ENCODE measurements around the gene FAM3A. TPM values are rescaled to one million over a fixed set of nuclear protein-coding genes. Genes with fewer than 3 reads are reported as not detected.

The FAM3A gene
- total and polyA plus RNA-seq, 2 of the 4 experiments (the other 2 are of a cell fraction): 14.0 to 47.2 TPM

DNA sequence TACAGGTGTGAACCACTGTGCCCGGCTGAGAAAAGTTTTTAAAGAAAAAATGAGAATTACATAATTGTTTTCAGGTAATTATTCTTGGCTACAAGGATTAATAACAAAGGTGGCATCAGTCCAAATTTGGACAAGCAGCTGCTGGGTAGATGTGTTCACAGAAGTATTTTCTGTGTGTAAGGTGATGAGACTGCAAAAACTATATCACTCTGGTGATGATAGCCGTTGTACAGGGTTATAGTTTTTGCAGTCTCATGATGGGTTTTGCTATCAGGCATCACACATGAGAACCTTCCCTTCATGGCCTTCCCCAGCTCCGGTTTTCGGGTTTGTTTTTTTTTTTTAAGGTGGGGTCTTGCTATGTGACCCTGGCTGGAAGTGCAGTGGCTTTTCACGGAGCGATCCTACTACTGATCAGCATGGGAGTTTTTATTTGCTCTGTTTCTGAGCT lies 20.5 kb downstream of the FAM3A start:
- H3K14ac ChIP-seq (replicated peaks; ENCODE audit: low read depth, low read length): no peak overlapping the region
- intact Hi-C loops (cut with micrococcal nuclease): no loop called here
- DNase-seq (no peak), ATAC-seq (ENCODE audit: low read depth) (no peak)
- no peak overlapping the region for H4K91ac ChIP-seq (ENCODE audit: insufficient read depth, low read depth, low read length)
- H3K9me1 ChIP-seq (ENCODE audit: insufficient read depth, low read length): no peaks in the 10 kb centered on the region
- no peak overlapping the region for H3K4ac ChIP-seq (ENCODE audit: low read depth, low read length)
- no peak overlapping the region for H3K9ac ChIP-seq (ENCODE audit: low read depth, low read length)
- ChIA-PET CTCF (no interaction called here), POLR2A (ENCODE audit: unreplicated experiment) (no interaction called here)
- H2AFZ ChIP-seq (replicated peaks; ENCODE audit: low read length, poor library complexity): no peak overlapping the region
- H4K5ac ChIP-seq (ENCODE audit: low read depth, low read length): no peak overlapping the region
- no peak overlapping the region for H2BK120ac ChIP-seq (ENCODE audit: low read depth, low read length)
- H3K9me3 ChIP-seq (ENCODE audit: control insufficient read depth, insufficient read depth, low read length): no peaks in the 10 kb centered on the region
- no peaks in the 10 kb centered on the region for H3K79me1 ChIP-seq (ENCODE audit: low read depth in 1 of 2, low read length in 2 of 2)
- H3K4me1 ChIP-seq (ENCODE audit: control insufficient read depth, insufficient read depth, low read length): no peaks in the 10 kb centered on the region
- no peak overlapping the region for H3K56ac ChIP-seq (ENCODE audit: extremely low read depth, insufficient read depth, low read length)
- H2AK5ac ChIP-seq (ENCODE audit: low read depth, low read length): no peak overlapping the region
- no peak overlapping the region for H2BK15ac ChIP-seq (ENCODE audit: low read depth, low read length)
- H2AK9ac ChIP-seq (replicated peaks; ENCODE audit: low read depth, low read length, poor library complexity): no peak overlapping the region
- in situ Hi-C loops (cut with MboI; ENCODE audit: low sequenced_read_pairs): no loop called here
- no peaks in the 10 kb centered on the region for H3K27me3 ChIP-seq (ENCODE audit: control insufficient read depth, insufficient read depth, low read length)
- H2BK5ac ChIP-seq (ENCODE audit: low read depth, low read length, poor library complexity, severe bottlenecking): no peak overlapping the region
- H3K4me3 ChIP-seq (ENCODE audit: insufficient read depth, low read depth, low read length): no peak overlapping the region
- H2BK20ac ChIP-seq (ENCODE audit: low read depth, low read length): no peak overlapping the region
- no CpG with 5 or more reads among the region's 6 CpGs for WGBS, 2 experiments (ENCODE audit: extremely low coverage in 2 of 2, insufficient read length in 1 of 2)
- no peak overlapping the region for H4K8ac ChIP-seq (ENCODE audit: low read depth in 2 of 2, low read length in 2 of 2)
- no peak overlapping the region for H3K4me2 ChIP-seq (ENCODE audit: low read depth, low read length)
- no TSS peak for BruUV-seq (replicated peaks)
- TF ChIP-seq FOS (IDR thresholded peaks at IDR 0.05; ENCODE audit: low read depth, low read length) (no peak), CHD1 (IDR thresholded peaks at IDR 0.05; ENCODE audit: low read depth, low read length) (no peak), MAFK (IDR thresholded peaks at IDR 0.05; ENCODE audit: low read depth, low read length) (no peak), BHLHE40 (IDR thresholded peaks at IDR 0.05; ENCODE audit: low read depth, low read length) (no peak), MAZ (IDR thresholded peaks at IDR 0.05; ENCODE audit: borderline replicate concordance, low read depth, low read length) (no peak), POLR2A (IDR thresholded peaks at IDR 0.05; ENCODE audit: low read depth, low read length) (no peak), MXI1 (IDR thresholded peaks at IDR 0.05; ENCODE audit: borderline replicate concordance, low read depth, low read length) (no peak), CEBPB (IDR thresholded peaks at IDR 0.05; ENCODE audit: low read depth, low read length) (no peak), SMC3 (IDR thresholded peaks at IDR 0.05; ENCODE audit: low read depth, low read length) (no peak), RAD21 (IDR thresholded peaks at IDR 0.05; ENCODE audit: low read length) (no peak), RFX5 (IDR thresholded peaks at IDR 0.05; ENCODE audit: low read depth, low read length) (no peak)
- TF ChIP-seq, protein P1, sequence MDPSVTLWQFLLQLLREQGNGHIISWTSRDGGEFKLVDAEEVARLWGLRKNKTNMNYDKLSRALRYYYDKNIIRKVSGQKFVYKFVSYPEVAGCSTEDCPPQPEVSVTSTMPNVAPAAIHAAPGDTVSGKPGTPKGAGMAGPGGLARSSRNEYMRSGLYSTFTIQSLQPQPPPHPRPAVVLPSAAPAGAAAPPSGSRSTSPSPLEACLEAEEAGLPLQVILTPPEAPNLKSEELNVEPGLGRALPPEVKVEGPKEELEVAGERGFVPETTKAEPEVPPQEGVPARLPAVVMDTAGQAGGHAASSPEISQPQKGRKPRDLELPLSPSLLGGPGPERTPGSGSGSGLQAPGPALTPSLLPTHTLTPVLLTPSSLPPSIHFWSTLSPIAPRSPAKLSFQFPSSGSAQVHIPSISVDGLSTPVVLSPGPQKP (IDR thresholded peaks at IDR 0.05; ENCODE audit: borderline replicate concordance, low read depth, low read length): no peak
- H3K18ac ChIP-seq (ENCODE audit: low read depth, low read length): no peak overlapping the region
- no peaks in the 10 kb centered on the region for H4K20me1 ChIP-seq (ENCODE audit: insufficient read depth, low read length)
- no peaks in the 10 kb centered on the region for H3K36me3 ChIP-seq (ENCODE audit: control insufficient read depth, insufficient read depth, low read length)
- dilution Hi-C loops (cut with HindIII; ENCODE audit: low sequenced_read_pairs, unreplicated experiment): no loop called here
- no peak overlapping the region for H3K27ac ChIP-seq (ENCODE audit: insufficient read depth, low read length)
- no peak overlapping the region for H3K23ac ChIP-seq (ENCODE audit: low read depth, low read length)
